AG09309 (cell line): ENCODE results near the gene TAGLN.
"Not testable (repeated sequence)": the region's sequence is repeated elsewhere in the genome, so short reads cannot be mapped to it uniquely, and the experiment has no call there.

Experiments
- DNase-seq: peaks from one replicate; pipeline ENCODE4 v3.0.0-alpha.2; 2010; ENCODE audit warnings: low read depth
- H3K4me3 ChIP-seq: 2 replicates; pipeline ENCODE4 v1.5.1; 2011; ENCODE audit warnings: mild to moderate bottlenecking, low read depth, low read length, moderate library complexity; ENCODE audit not compliant: control insufficient read depth
- TF ChIP-seq, protein P1 (sequence below): IDR thresholded peaks from 2 replicates; pipeline ENCODE4 v1.5.1; 2011; ENCODE audit warnings: mild to moderate bottlenecking, low read depth, low read length, inconsistent platforms; ENCODE audit not compliant: insufficient read depth, control insufficient read depth; ENCODE audit errors: missing control alignments

Gene TAGLN

DNA sequence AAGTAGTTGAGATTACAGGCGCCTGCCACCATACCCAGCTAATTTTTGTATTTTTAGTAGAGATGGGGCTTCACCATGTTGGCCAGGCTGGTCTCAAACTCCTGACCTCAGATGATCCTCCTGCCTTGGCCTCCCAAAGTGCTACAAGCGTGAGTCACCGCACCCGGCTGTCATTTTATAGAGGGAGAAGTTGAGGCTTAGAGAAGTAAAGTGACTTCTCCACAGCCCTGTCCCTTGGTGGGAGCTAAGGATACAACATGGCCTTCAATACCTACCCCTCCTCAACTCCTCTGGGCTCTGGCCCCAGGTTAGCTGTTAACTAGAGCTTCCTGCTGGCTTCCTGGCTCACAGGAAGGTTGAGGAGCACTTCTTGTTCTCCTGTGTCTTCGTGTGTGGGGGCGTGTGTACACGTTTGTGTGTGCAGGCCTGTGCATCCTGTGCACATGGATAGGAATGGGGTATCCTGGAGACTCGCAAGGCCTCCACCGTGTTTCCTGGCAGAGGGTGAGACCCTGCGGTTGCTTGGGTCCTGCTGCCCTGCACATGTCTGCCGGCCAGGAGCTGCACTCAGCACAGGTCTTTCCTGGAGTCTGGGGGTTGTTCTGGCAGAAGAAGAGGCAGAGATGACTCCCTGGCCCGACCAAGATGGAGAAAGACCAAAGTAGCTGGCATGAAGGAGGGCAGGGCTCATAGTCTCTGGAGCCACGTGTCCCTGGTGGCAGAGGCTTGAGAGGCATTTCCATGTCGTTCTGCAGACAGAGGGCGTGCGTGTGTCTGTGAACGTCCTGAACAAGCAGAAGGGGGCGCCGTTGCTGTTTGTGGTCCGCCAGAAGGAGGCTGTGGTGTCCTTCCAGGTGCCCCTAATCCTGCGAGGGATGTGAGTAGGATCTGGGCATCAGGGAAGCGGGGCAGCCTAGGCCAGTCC is 18.2 kb upstream of the TAGLN start:
- DNase-seq, result peak; percentile 40
- TF ChIP-seq, protein P1, sequence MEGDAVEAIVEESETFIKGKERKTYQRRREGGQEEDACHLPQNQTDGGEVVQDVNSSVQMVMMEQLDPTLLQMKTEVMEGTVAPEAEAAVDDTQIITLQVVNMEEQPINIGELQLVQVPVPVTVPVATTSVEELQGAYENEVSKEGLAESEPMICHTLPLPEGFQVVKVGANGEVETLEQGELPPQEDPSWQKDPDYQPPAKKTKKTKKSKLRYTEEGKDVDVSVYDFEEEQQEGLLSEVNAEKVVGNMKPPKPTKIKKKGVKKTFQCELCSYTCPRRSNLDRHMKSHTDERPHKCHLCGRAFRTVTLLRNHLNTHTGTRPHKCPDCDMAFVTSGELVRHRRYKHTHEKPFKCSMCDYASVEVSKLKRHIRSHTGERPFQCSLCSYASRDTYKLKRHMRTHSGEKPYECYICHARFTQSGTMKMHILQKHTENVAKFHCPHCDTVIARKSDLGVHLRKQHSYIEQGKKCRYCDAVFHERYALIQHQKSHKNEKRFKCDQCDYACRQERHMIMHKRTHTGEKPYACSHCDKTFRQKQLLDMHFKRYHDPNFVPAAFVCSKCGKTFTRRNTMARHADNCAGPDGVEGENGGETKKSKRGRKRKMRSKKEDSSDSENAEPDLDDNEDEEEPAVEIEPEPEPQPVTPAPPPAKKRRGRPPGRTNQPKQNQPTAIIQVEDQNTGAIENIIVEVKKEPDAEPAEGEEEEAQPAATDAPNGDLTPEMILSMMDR, result peak; percentile 84
- no peak overlapping the region for H3K4me3 ChIP-seq

DNA sequence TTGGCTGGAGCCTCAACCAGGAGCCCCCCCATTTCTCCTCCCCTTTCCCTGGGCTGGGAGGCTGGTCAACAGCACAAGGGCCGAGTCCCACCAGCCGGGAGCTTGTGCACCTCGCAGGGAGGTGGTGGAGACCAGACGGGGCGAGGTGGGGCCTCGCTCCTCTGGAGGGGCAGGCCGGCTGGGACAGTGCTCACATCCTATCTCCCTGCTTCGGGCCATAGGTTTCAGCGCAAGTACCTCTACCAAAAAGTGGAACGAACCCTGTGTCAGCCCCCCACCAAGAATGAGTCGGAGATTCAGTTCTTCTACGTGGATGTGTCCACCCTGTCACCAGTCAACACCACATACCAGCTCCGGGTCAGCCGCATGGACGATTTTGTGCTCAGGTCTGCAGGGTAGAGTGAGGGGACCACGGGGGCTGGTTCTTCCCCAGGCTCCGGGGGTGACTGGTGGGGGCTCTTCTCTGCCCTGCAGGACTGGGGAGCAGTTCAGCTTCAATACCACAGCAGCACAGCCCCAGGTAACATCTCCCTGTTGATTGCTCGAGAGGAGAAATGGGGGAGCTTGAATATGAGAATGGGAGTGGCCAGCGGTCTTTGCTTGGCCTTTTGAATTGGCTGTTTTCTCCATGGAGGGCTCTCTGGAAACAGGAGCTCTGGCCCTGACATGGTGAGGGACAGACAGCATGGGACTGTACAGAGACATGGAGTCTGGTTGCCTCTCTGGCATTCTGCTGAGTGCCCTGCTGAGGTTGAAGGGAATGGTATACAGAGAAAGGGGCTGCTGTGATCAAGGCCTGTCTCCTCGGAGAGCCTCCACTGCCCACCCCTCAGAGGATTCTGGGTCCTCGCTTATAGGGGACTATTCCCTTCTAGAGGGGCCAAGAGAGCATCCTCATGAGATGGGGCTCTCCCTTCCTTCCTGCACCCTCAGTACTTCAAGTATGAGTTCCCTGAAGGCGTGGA is 17.3 kb upstream of the TAGLN start:
- H3K4me3 ChIP-seq, result no peak overlapping the region
- TF ChIP-seq, protein P1, result no peak
- DNase-seq, result no peak

DNA sequence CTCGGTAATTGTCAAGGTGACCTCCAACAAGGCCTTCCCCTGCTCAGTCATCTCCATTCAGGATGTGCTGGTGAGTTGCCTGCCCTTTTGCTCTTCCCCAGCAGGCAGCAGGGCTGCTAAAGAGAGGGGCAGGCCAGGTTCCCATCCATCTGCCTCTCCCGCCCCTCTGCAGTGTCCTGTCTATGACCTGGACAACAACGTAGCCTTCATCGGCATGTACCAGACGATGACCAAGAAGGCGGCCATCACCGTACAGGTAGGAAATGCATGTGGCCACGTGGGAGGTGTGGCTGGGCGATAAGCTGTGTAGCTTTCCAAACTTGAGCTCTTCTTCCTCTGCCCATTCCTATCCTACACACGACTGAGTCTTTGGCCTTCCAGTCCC is 16.6 kb upstream of the TAGLN start:
- no peak overlapping the region for H3K4me3 ChIP-seq
- DNase-seq, result no peak
- TF ChIP-seq, protein P1, result no peak

DNA sequence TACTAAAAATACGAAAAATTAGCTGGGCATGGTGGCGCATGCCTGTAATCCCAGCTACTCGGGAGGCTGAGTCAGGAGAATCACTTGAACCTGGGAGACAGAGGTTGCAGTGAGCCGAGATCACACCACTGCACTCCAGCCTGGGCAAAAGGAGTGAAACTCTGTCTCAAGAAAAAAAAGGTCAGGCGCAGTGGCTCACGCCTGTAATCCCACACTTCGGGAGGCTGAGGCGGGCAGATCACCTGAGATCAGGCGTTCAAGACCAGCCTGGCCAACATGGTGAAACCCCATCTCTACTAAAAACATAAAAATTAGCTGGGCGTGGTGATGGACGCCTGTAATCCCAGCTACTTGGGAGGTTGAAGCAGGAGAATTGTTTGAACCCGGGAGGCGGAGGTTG is 16.0 kb upstream of the TAGLN start:
- DNase-seq, H3K4me3 ChIP-seq: not testable (repeated sequence)

DNA sequence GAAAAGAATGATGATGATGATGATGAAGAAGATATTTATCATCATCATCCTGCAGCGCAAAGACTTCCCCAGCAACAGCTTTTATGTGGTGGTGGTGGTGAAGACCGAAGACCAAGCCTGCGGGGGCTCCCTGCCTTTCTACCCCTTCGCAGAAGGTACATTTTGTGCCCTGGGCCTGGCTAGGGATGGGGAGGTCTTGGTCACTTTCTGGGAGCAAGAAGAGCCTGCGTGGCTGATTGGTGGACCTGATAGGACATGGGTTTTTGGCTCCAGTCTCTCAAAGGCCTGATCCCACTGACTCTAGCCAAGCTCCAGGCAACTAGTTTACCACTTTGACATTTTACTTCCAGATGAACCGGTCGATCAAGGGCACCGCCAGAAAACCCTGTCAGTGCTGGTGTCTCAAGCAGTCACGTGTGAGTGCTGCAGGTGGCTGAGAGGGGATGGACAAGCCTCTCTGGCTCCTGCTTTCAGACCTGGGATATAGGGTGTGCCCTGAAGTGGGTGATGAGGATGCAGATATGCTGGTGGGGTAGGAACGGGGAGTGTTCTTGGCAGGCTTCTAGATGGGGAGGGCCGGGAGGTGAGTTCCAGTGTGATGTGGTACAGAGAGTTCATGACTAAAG is 15.3 kb upstream of the TAGLN start:
- TF ChIP-seq, protein P1, result no peak
- no peak overlapping the region for H3K4me3 ChIP-seq
- DNase-seq, result no peak

DNA sequence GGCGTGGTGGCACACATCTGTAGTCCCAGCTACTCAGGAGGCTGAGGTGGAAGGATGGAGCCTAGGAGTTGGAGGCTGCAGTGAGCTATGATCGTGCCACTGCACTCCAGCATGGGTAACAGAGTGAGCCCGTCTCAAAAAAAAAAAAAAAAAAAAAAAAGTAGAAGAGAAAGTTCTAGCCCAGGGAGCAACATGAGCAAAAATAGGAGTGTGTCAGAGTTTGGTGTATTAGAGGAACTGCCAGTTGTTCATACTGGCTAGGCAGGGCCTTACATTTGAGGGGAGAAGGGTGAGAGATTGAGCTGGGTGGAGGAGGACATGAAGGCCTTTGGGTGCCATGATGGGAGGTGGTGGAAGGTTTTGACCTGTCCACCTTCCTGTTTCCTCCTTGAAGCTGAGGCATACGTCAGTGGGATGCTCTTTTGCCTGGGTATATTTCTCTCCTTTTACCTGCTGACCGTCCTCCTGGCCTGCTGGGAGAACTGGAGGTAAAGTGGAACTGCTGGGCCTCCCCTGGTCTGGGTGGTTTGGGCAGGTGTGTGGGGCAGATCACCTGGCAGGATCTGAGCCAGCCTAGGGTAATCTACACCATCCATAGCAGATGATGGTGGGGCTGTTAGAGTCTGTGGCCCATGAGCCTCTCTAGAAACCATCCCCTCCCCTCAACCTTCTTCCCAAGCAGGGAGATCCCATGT is 13.3 kb upstream of the TAGLN start:
- TF ChIP-seq, protein P1, result no peak
- no peak for DNase-seq
- no peak overlapping the region for H3K4me3 ChIP-seq
